Measurements from ENCODE around the gene ARFRP1. TPM values are rescaled to one million over a fixed set of nuclear protein-coding genes. Genes with fewer than 3 reads are reported as not detected.

ARFRP1 gene
- total and polyA plus RNA-seq, 2 of the 13 experiments (the other 11 are each of a cell fraction or from before 2014, with no cell fraction given): 32.0 to 51.1 TPM

- TF ChIP-seq SALL2 (CRISPR knock-in tag; IDR thresholded peaks at IDR 0.05): peak; percentile 100
- TF ChIP-seq ESRRA (CRISPR knock-in tag; IDR thresholded peaks at IDR 0.05; ENCODE audit: low read depth): peak; percentile 86; the same call in 1 of the 2 replicates
- no peak for TF ChIP-seq SRSF9 (IDR thresholded peaks at IDR 0.05; ENCODE audit: borderline replicate concordance, insufficient read depth, low read depth, low read length, poor library complexity, severe bottlenecking)
- peak; percentile 97 for TF ChIP-seq MED8 (CRISPR knock-in tag; IDR thresholded peaks at IDR 0.05; ENCODE audit: insufficient replicate concordance)
- TF ChIP-seq ZNF567 (CRISPR knock-in tag; IDR thresholded peaks at IDR 0.05; ENCODE audit: borderline replicate concordance): peak; percentile 94
- TF ChIP-seq ATF6 (CRISPR knock-in tag; conservative IDR thresholded peaks at IDR 0.05): peak; percentile 78
- peak; percentile 43; the same call in 1 of the 2 replicates for TF ChIP-seq HNF4G (IDR thresholded peaks at IDR 0.05; ENCODE audit: borderline replicate concordance, low read depth, low read length)
- peak; percentile 85; the same call in 1 of the 2 replicates for TF ChIP-seq HNF4G (CRISPR knock-in tag; IDR thresholded peaks at IDR 0.05; ENCODE audit: borderline replicate concordance, low read depth)
- no peak for TF ChIP-seq FOXK2 (IDR thresholded peaks at IDR 0.05)
- no peak; the same call in 1 of the 2 replicates for TF ChIP-seq JDP2 (CRISPR knock-in tag; IDR thresholded peaks at IDR 0.05; ENCODE audit: borderline replicate concordance)
- peak; percentile 97 for TF ChIP-seq SATB2 (CRISPR knock-in tag; IDR thresholded peaks at IDR 0.05)
- peak; percentile 96 for TF ChIP-seq ISL2 (CRISPR knock-in tag; IDR thresholded peaks at IDR 0.05)
- peak; percentile 89 for TF ChIP-seq GABPB1 (CRISPR knock-in tag; IDR thresholded peaks at IDR 0.05)
- TF ChIP-seq SP4 (CRISPR knock-in tag; IDR thresholded peaks at IDR 0.05): peak; percentile 98
- TF ChIP-seq CBX5 (CRISPR knock-in tag; IDR thresholded peaks at IDR 0.05; ENCODE audit: borderline replicate concordance): peak; percentile 96; the same call in 1 of the 2 replicates
- TF ChIP-seq ZNF883 (CRISPR knock-in tag; IDR thresholded peaks at IDR 0.05; ENCODE audit: not compliant biosample characterization): peak; percentile 99
- no peak for TF ChIP-seq ZNF775 (CRISPR knock-in tag; IDR thresholded peaks at IDR 0.05; ENCODE audit: borderline replicate concordance)
- TF ChIP-seq ZNF136 (CRISPR knock-in tag; IDR thresholded peaks at IDR 0.05; ENCODE audit: low read depth): peak; percentile 94
- peak; percentile 47 for TF ChIP-seq ASH2L (IDR thresholded peaks at IDR 0.05; ENCODE audit: insufficient read length, low read depth, low read length)
- TF ChIP-seq PCBP1 (IDR thresholded peaks at IDR 0.05; ENCODE audit: borderline replicate concordance, low read depth, low read length): peak; percentile 90
- peak; percentile 99 for TF ChIP-seq SP5 (CRISPR knock-in tag; IDR thresholded peaks at IDR 0.05; ENCODE audit: borderline replicate concordance, low read depth)
- TF ChIP-seq ARNT2 (CRISPR knock-in tag; IDR thresholded peaks at IDR 0.05; ENCODE audit: low read depth): peak; percentile 98
- no peak for TF ChIP-seq ATRX (CRISPR knock-in tag; IDR thresholded peaks at IDR 0.05; ENCODE audit: borderline replicate concordance)
- peak; percentile 97 for TF ChIP-seq ZNF232 (CRISPR knock-in tag; IDR thresholded peaks at IDR 0.05; ENCODE audit: borderline replicate concordance)
- 0 out of 2 replicates have a peak, but pooled peaks have one; percentile 53 for TF ChIP-seq ISX (CRISPR knock-in tag; conservative IDR thresholded peaks at IDR 0.05)
- peak; percentile 98 for TF ChIP-seq POGK (CRISPR knock-in tag; conservative IDR thresholded peaks at IDR 0.05)
These were observed 33.0 kb upstream of the ARFRP1 start (continued) for GRCh38 chr20:63740627-63741353.
